GM23338 (cell line): Measurements from ENCODE around the gene ADAMTSL4.

ENCODE experiments used
- CREB1 ChIP-seq: fragments of 250-450 bp; sonication (Bioruptor Pico); IDR thresholded peaks from 2 replicates; pipeline ENCODE4 v1.5.0; 2020; ENCODE audit warnings: low read depth, mild to moderate bottlenecking, moderate library complexity
- CTCF ChIP-seq, 2 experiments: fragments of 200-600 bp in 1 of 2; sonication (generic) in 1 of 2; conservative IDR thresholded peaks; 2 replicates each; pipeline versions ENCODE4 v1.5.1 to v1.6.1; 2016 to 2017; ENCODE audit warnings: antibody characterized with exemption in 2 of 2, low read depth in 2 of 2, mild to moderate bottlenecking in 2 of 2, moderate library complexity in 1 of 2
- EZH2 ChIP-seq: fragments of 200-600 bp; sonication (generic); IDR thresholded peaks from one replicate; pipeline ENCODE4 v1.8.0; 2017; ENCODE audit warnings: antibody characterized with exemption, mild to moderate bottlenecking, low read depth; ENCODE audit not compliant: unreplicated experiment
- EZH2phosphoT487 ChIP-seq: fragments of 200-600 bp; sonication (generic); IDR thresholded peaks from one replicate; pipeline ENCODE4 v1.8.1; 2018; ENCODE audit warnings: antibody characterized with exemption; ENCODE audit not compliant: unreplicated experiment
- JUNB ChIP-seq: IDR thresholded peaks from one replicate; pipeline ENCODE4 v1.6.1; 2016; ENCODE audit warnings: antibody characterized with exemption; ENCODE audit not compliant: unreplicated experiment
- POLR2AphosphoS5 ChIP-seq: IDR thresholded peaks from 2 replicates; pipeline ENCODE4 v1.6.1; 2016; ENCODE audit warnings: antibody characterized with exemption, low read depth
- REST ChIP-seq: IDR thresholded peaks from one replicate; pipeline ENCODE4 v1.6.1; 2018; ENCODE audit warnings: antibody characterized with exemption; ENCODE audit not compliant: unreplicated experiment
- STAT1 ChIP-seq: IDR thresholded peaks from one replicate; pipeline ENCODE4 v1.6.1; 2016; ENCODE audit warnings: antibody characterized with exemption; ENCODE audit not compliant: unreplicated experiment
- ZNF331 ChIP-seq: fragments of 250-450 bp; sonication (Bioruptor Pico); IDR thresholded peaks from 2 replicates; pipeline ENCODE4 v1.5.0; 2020; ENCODE audit warnings: low read depth, mild to moderate bottlenecking, moderate library complexity

- TF ChIP-seq CTCF (conservative IDR thresholded peaks at IDR 0.05; ENCODE audit: low read depth in 2 of 2) (no peak), CREB1 (CRISPR knock-in tag) (no peak), JUNB (no peak), EZH2 (no peak), EZH2phosphoT487 (no peak), REST (no peak), ZNF331 (CRISPR knock-in tag) (no peak), POLR2AphosphoS5 (no peak), STAT1 (no peak)
Measured at GRCh38 chr1:150543500-150544143, 5.6 kb upstream of the ADAMTSL4 start.
